Naive thymus-derived CD4-positive, alpha-beta T cell (primary cell): ENCODE measurements around the gene NAGS. TPM values are rescaled to one million over a fixed set of nuclear protein-coding genes. Genes with fewer than 3 reads are reported as not detected.

Source experiments
- ATAC-seq: fragments of 150-1000 bp; cut with Tn5 transposase; 2 replicates; pipeline ENCODE4 v1.10.0; 2021; ENCODE audit warnings: mild to moderate bottlenecking, moderate library complexity
- CTCF ChIA-PET: fragments of 350-600 bp; sonication (Branson Sonifier 250); formaldehyde crosslinking; loops from one replicate; lab custom pipeline; 2021; ENCODE audit warnings: antibody characterized with exemption; lab: Charles Lee
- POLR2A ChIA-PET: fragments of 350-600 bp; sonication (Branson Sonifier 250); formaldehyde crosslinking; loops from one replicate; lab custom pipeline; 2021; ENCODE audit warnings: antibody characterized with exemption, inconsistent platforms; lab: Charles Lee
- DNase-seq, 9 donors: peaks; one replicate each; pipeline versions ENCODE4 v3.0.0 to v3.0.0-alpha.2; 2020 to 2022; ENCODE audit warnings: mixed read lengths in 1 of 9
- H3K27ac ChIP-seq: one replicate; pipeline ENCODE4 v1.7.0; 2013; ENCODE audit warnings: mild to moderate bottlenecking, low read depth, low read length, moderate library complexity
- H3K27me3 ChIP-seq, 2 donors: one replicate each; pipeline ENCODE4 v1.7.0; 2013; ENCODE audit warnings: low read length in 2 of 2, mild to moderate bottlenecking in 2 of 2, moderate library complexity in 2 of 2; ENCODE audit not compliant: control insufficient read depth in 2 of 2, insufficient read depth in 2 of 2
- H3K36me3 ChIP-seq, 3 experiments: 1 replicate in 2 of 3; 2 replicates in 1 of 3; pipeline ENCODE4 v1.7.0; 2013; ENCODE audit warnings: low read length in 3 of 3, mild to moderate bottlenecking in 3 of 3, moderate library complexity in 1 of 3; ENCODE audit not compliant: insufficient read depth in 3 of 3, control insufficient read depth in 2 of 3
- H3K4me1 ChIP-seq, 2 donors: one replicate each; pipeline ENCODE4 v1.7.0; 2013; ENCODE audit warnings: low read length in 2 of 2, mild to moderate bottlenecking in 2 of 2, moderate library complexity in 1 of 2; ENCODE audit not compliant: control insufficient read depth in 2 of 2, insufficient read depth in 2 of 2
- H3K4me3 ChIP-seq: 2 replicates; pipeline ENCODE4 v1.7.0; 2013; ENCODE audit warnings: mild to moderate bottlenecking, low read length
- H3K9me3 ChIP-seq, 3 experiments: 1 replicate in 2 of 3; 2 replicates in 1 of 3; pipeline ENCODE4 v1.7.0; 2013; ENCODE audit warnings: low read length in 3 of 3; ENCODE audit not compliant: control insufficient read depth in 2 of 3
- H3K27ac Mint-ChIP-seq, 9 donors: one replicate each; pipeline ENCODE4 v1.8.0; 2020 to 2022; ENCODE audit warnings: mixed read lengths in 9 of 9, mild to moderate bottlenecking in 8 of 9, moderate library complexity in 5 of 9, inconsistent platforms in 2 of 9
- H3K27me3 Mint-ChIP-seq, 5 donors: one replicate each; pipeline ENCODE4 v1.8.0; 2021 to 2022; ENCODE audit warnings: mixed read lengths in 5 of 5, mild to moderate bottlenecking in 1 of 5
- H3K36me3 Mint-ChIP-seq, 5 donors: one replicate each; pipeline ENCODE4 v1.8.0; 2020 to 2022; ENCODE audit warnings: mixed read lengths in 5 of 5, mild to moderate bottlenecking in 3 of 5, inconsistent platforms in 1 of 5
- H3K4me1 Mint-ChIP-seq, 7 donors: one replicate each; pipeline ENCODE4 v1.8.0; 2020 to 2022; ENCODE audit warnings: mixed read lengths in 7 of 7, mild to moderate bottlenecking in 3 of 7, inconsistent platforms in 1 of 7
- H3K4me3 Mint-ChIP-seq, 10 donors: one replicate each; pipeline ENCODE4 v1.8.0; 2020 to 2022; ENCODE audit warnings: mild to moderate bottlenecking in 10 of 10, mixed read lengths in 10 of 10, moderate library complexity in 6 of 10, inconsistent platforms in 2 of 10
- H3K9me3 Mint-ChIP-seq, 11 donors: one replicate each; pipeline ENCODE4 v1.8.0; 2020 to 2022; ENCODE audit warnings: mixed read lengths in 11 of 11, mild to moderate bottlenecking in 4 of 11, inconsistent platforms in 1 of 11, moderate library complexity in 1 of 11
- intact Hi-C, 2 donors: fragments of 100-400 bp; cut with micrococcal nuclease; formaldehyde crosslinking; loops; one replicate each; pipeline ENCODE4 v1.15.1; 2023
- polyA plus RNA-seq, 2 donors: library from polyadenylated mRNA; unstranded; fragments of 300-500 nt; fragmentation: Illumina TruSeq; gene quantifications; one replicate each; pipeline ENCODE4 v1.2.3, GENCODE V29; 2021
- total RNA-seq, 6 experiments: library from RNA in 5 of 6; stranded (reverse) in 5 of 6; gene quantifications; 1 replicate in 5 of 6; 2 replicates in 1 of 6; pipeline ENCODE4 v1.2.3 and lab custom pipeline; 2021 to 2026

Gene NAGS
- total and polyA plus RNA-seq, 7 experiments from 2014 or later, result 0.19 to 2.6 (median 0.41) TPM

GRCh38 chr17:44008205-44008909 is 3.9 kb downstream of the NAGS start:
- Mint-ChIP-seq H3K4me3 (peak overlapping the region; percentile 86 to 94 (median 90)), H3K9me3 (peaks cover 0 to 4% (median 0%) of the 10 kb centered on the region in 11 donors), H3K27ac (peak overlapping the region in 8 of 9 donors; percentile 34 to 78 (median 63)), H3K4me1 (peaks cover 16 to 34% (median 26%) of the 10 kb centered on the region in 7 donors), H3K27me3 (peaks cover 0 to 28% (median 4%) of the 10 kb centered on the region in 5 donors), H3K36me3 (peaks cover 4 to 12% (median 9%) of the 10 kb centered on the region in 5 donors)
- no peak for DNase-seq
- intact Hi-C loops, result loop anchor here in 1 of 2 donors (5.0 kb wide), 2 partner anchors 34 to 1186 kb away; partner anchors contain the start of gene BECN1
- peaks cover 19 to 26% of the 10 kb centered on the region in 2 donors for H3K4me1 ChIP-seq
- H3K27me3 ChIP-seq, result no peaks in the 10 kb centered on the region
- no peak for ATAC-seq
- ChIA-PET CTCF (interaction anchor here (0.6 to 1.3 kb wide), 4 partner anchors 15 to 115 kb away, joined by 3 to 6 read pairs (median 4); partner anchors contain the start of gene HDAC5), POLR2A (no interaction called here)
- peak overlapping the region; percentile 60 for H3K27ac ChIP-seq
- no peaks in the 10 kb centered on the region for H3K9me3 ChIP-seq
- peaks cover 0 to 12% (median 0%) of the 10 kb centered on the region in 3 experiments for H3K36me3 ChIP-seq
- peak overlapping the region; percentile 89 for H3K4me3 ChIP-seq

DNA sequence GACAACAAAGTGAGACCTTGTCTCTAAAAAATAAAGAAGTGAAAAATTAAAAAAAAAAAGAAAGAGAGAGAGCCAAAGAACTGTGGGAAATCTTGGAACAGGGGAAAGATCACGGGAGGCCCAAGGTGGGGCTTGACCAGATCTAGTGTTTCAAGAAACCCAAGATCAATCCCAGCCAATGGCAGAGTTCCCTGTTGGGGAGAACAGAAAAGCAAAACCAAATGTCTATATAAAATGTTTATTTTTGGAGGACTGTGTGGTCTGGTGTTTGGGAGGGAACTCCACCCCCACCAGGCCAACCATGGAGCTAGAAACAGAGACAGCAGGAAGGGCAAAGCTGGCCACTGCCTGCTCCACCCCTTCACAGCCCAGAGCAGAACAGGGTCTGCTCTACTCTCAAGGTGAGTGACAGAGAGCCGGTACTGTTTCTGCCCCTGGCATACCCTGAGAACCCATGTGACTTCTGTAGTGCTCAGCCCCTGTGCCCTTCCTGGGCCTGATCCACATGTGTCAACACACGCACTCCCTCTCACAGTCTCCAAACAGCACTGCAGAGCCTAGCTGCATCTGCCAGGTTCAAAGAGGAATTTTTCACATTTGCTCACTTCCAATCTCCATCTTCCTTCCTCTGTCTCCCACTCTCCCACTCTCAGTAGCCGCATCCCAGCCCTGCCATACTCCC is 6.7 kb downstream of the NAGS start:
- Mint-ChIP-seq H3K9me3 (peaks cover 0 to 4% (median 0%) of the 10 kb centered on the region in 11 donors), H3K27ac (peak overlapping the region in 1 of 9 donors; percentile 55), H3K27me3 (peaks cover 0 to 19% (median 2%) of the 10 kb centered on the region in 5 donors), H3K36me3 (peaks cover 7 to 13% (median 9%) of the 10 kb centered on the region in 5 donors), H3K4me3 (peak overlapping the region in 2 of 10 donors; percentile 41 to 43), H3K4me1 (peaks cover 20 to 44% (median 30%) of the 10 kb centered on the region in 7 donors)
- Histone ChIP-seq H3K27ac (no peak overlapping the region), H3K4me1 (peaks cover 21 to 27% of the 10 kb centered on the region in 2 donors), H3K36me3 (peaks cover 0 to 12% (median 0%) of the 10 kb centered on the region in 3 experiments), H3K9me3 (no peaks in the 10 kb centered on the region), H3K4me3 (no peak overlapping the region), H3K27me3 (no peaks in the 10 kb centered on the region)
- POLR2A ChIA-PET, result no interaction called here
- CTCF ChIA-PET, result no interaction called here
- intact Hi-C loops, result loop anchor here (10.0 kb wide), 3 partner anchors 174 to 526 kb away; partner anchors contain the start of genes DHX8 (in 2 of the 2), GPATCH8 (in 1 of the 2) and TMUB2 (in 1 of the 2)
- no peak for DNase-seq
- ATAC-seq, result no peak

DNA sequence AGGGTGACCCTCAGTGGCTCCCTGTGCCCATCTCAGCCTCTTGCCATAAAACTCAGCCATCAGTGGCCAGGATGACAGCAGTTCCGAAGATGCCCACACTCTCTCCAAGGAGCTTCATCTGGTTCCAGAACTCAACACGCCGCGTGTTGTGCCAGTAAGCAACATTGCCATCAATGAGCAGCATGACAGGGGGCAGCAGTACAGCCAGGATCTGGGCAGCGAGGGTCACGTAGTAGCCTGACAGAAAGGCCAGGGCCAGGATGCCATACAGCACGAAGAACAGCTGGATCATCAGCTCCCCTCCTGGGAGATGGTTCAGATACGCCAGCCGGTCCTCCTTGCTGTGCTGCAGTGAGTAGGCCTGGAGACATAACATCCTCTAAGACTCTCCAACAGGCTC is 7.5 kb downstream of the NAGS start:
- H3K27me3 Mint-ChIP-seq, result peaks cover 0 to 16% (median 0%) of the 10 kb centered on the region in 5 donors
- peaks cover 16 to 37% (median 25%) of the 10 kb centered on the region in 7 donors for H3K4me1 Mint-ChIP-seq
- ATAC-seq (no peak), DNase-seq (no peak)
- Histone ChIP-seq H3K27me3 (no peaks in the 10 kb centered on the region), H3K36me3 (peaks cover 0 to 12% (median 0%) of the 10 kb centered on the region in 3 experiments), H3K27ac (no peak overlapping the region), H3K4me1 (peaks cover 18 to 23% of the 10 kb centered on the region in 2 donors), H3K9me3 (no peaks in the 10 kb centered on the region), H3K4me3 (no peak overlapping the region)
- H3K9me3 Mint-ChIP-seq, result peaks cover 0 to 4% (median 0%) of the 10 kb centered on the region in 11 donors
- ChIA-PET CTCF (no interaction called here), POLR2A (interaction anchor here (0.8 to 1.4 kb wide), 2 partner anchors 9 to 20 kb away, joined by 3 read pairs; no protein-coding TSS in a partner anchor)
- H3K36me3 Mint-ChIP-seq, result peaks cover 7 to 13% (median 9%) of the 10 kb centered on the region in 5 donors
- no peak overlapping the region for H3K27ac Mint-ChIP-seq
- peak overlapping the region in 1 of 10 donors; percentile 41 for H3K4me3 Mint-ChIP-seq
- intact Hi-C loops, result loop anchor here (10.0 kb wide), 3 partner anchors 173 to 527 kb away; partner anchors contain the start of genes DHX8 (in 2 of the 2), GPATCH8 (in 1 of the 2) and TMUB2 (in 1 of the 2)

- Histone ChIP-seq H3K9me3 (no peaks in the 10 kb centered on the region), H3K27ac (no peak overlapping the region), H3K4me1 (peaks cover 15 to 23% of the 10 kb centered on the region in 2 donors), H3K4me3 (no peak overlapping the region), H3K27me3 (no peaks in the 10 kb centered on the region), H3K36me3 (peaks cover 0 to 12% (median 0%) of the 10 kb centered on the region in 3 experiments)
- ChIA-PET POLR2A (interaction anchor here (0.8 to 1.4 kb wide), 2 partner anchors 10 to 20 kb away, joined by 3 read pairs; no protein-coding TSS in a partner anchor), CTCF (interaction anchor here (0.6 kb wide), 1 partner anchor 84 kb away, joined by 3 read pairs; no protein-coding TSS in a partner anchor)
- ATAC-seq (no peak), DNase-seq (no peak)
- Mint-ChIP-seq H3K36me3 (peaks cover 7 to 13% (median 9%) of the 10 kb centered on the region in 5 donors), H3K27me3 (peaks cover 0 to 16% (median 0%) of the 10 kb centered on the region in 5 donors), H3K9me3 (peaks cover 0 to 4% (median 0%) of the 10 kb centered on the region in 11 donors), H3K4me3 (peak overlapping the region in 1 of 10 donors; percentile 78), H3K4me1 (peaks cover 16 to 34% (median 22%) of the 10 kb centered on the region in 7 donors), H3K27ac (no peak overlapping the region)
- intact Hi-C loops, result loop anchor here (10.0 kb wide), 3 partner anchors 172 to 528 kb away; partner anchors contain the start of genes DHX8 (in 2 of the 2), GPATCH8 (in 1 of the 2) and TMUB2 (in 1 of the 2)
These were observed 8.0 kb downstream of the NAGS start for GRCh38 chr17:44012391-44012790.

DNA sequence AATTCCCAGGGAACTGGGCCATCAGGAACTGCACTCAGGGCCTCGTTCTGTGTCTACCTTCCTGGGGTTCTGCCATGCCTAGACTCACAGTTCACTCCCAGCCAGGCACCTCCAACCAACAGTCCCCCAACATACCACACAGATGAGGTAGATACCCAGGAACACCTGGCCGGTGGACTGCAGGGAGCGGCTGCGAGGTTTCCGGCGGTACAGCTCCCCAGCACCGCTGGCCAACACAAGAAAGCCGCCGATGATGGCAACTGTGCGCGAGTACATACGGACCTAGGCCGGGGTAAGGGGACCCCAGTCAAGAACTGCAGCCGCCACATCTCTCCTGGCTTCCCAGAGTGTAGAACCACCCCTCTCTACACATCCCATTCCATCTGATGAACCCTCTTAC is 8.5 kb downstream of the NAGS start:
- intact Hi-C loops, result loop anchor here (10.0 kb wide), 3 partner anchors 172 to 528 kb away; partner anchors contain the start of genes DHX8 (in 2 of the 2), GPATCH8 (in 1 of the 2) and TMUB2 (in 1 of the 2)
- Histone ChIP-seq H3K27ac (no peak overlapping the region), H3K36me3 (peaks cover 0 to 12% (median 0%) of the 10 kb centered on the region in 3 experiments), H3K4me3 (no peak overlapping the region), H3K4me1 (peaks cover 10 to 18% of the 10 kb centered on the region in 2 donors), H3K27me3 (no peaks in the 10 kb centered on the region), H3K9me3 (no peaks in the 10 kb centered on the region)
- H3K36me3 Mint-ChIP-seq, result peaks cover 7 to 13% (median 9%) of the 10 kb centered on the region in 5 donors
- peaks cover 0 to 13% (median 0%) of the 10 kb centered on the region in 5 donors for H3K27me3 Mint-ChIP-seq
- H3K27ac Mint-ChIP-seq, result no peak overlapping the region
- CTCF ChIA-PET, result interaction anchor here (0.6 kb wide), 1 partner anchor 84 kb away, joined by 3 read pairs; no protein-coding TSS in a partner anchor
- H3K4me1 Mint-ChIP-seq, result peaks cover 14 to 30% (median 19%) of the 10 kb centered on the region in 7 donors
- H3K9me3 Mint-ChIP-seq, result peaks cover 0 to 4% (median 0%) of the 10 kb centered on the region in 11 donors
- POLR2A ChIA-PET, result interaction anchor here (1.4 kb wide), 1 partner anchor 10 kb away, joined by 3 read pairs; no protein-coding TSS in a partner anchor
- no peak for DNase-seq
- no peak for ATAC-seq
- H3K4me3 Mint-ChIP-seq, result peak overlapping the region in 8 of 10 donors; percentile 25 to 95 (median 55)
